Brain microvascular endothelial cell (primary cell): ENCODE results near the gene POU5F1.
"Not testable (repeated sequence)": the region's sequence is repeated elsewhere in the genome, so short reads cannot be mapped to it uniquely, and the experiment has no call there.

Experiments
- DNase-seq: peaks from one replicate; pipeline ENCODE4 v3.0.0-alpha.2; 2020
- H3K27ac ChIP-seq: fragments of 250-450 bp; sonication (Bioruptor Pico); 2 replicates; pipeline ENCODE4 v1.5.1; 2020; ENCODE audit warnings: mild to moderate bottlenecking, moderate library complexity
- H3K27me3 ChIP-seq: fragments of 250-450 bp; sonication (Bioruptor Pico); replicated peaks from 2 replicates; pipeline ENCODE4 v1.5.1; 2020; ENCODE audit warnings: mild to moderate bottlenecking
- H3K36me3 ChIP-seq: fragments of 250-450 bp; sonication (Bioruptor Pico); replicated peaks from 2 replicates; pipeline ENCODE4 v1.5.1; 2020; ENCODE audit warnings: mild to moderate bottlenecking
- H3K4me3 ChIP-seq: 2 replicates; pipeline ENCODE4 v1.5.1; 2011; ENCODE audit warnings: low read depth, mild to moderate bottlenecking, control low read depth, low read length, moderate library complexity
- in situ Hi-C: cut with HindIII; loops from 2 replicates; pipeline ENCODE4 v1.10.0; 2017; ENCODE audit warnings: low sequenced_read_pairs, low pct_ligation_motif_present
- TF ChIP-seq, protein P1 (sequence below): IDR thresholded peaks from 2 replicates; pipeline ENCODE4 v1.5.1; 2011; ENCODE audit warnings: low read depth, mild to moderate bottlenecking, moderate library complexity, low read length, control low read depth, inconsistent platforms; ENCODE audit errors: missing control alignments

POU5F1 gene

DNA sequence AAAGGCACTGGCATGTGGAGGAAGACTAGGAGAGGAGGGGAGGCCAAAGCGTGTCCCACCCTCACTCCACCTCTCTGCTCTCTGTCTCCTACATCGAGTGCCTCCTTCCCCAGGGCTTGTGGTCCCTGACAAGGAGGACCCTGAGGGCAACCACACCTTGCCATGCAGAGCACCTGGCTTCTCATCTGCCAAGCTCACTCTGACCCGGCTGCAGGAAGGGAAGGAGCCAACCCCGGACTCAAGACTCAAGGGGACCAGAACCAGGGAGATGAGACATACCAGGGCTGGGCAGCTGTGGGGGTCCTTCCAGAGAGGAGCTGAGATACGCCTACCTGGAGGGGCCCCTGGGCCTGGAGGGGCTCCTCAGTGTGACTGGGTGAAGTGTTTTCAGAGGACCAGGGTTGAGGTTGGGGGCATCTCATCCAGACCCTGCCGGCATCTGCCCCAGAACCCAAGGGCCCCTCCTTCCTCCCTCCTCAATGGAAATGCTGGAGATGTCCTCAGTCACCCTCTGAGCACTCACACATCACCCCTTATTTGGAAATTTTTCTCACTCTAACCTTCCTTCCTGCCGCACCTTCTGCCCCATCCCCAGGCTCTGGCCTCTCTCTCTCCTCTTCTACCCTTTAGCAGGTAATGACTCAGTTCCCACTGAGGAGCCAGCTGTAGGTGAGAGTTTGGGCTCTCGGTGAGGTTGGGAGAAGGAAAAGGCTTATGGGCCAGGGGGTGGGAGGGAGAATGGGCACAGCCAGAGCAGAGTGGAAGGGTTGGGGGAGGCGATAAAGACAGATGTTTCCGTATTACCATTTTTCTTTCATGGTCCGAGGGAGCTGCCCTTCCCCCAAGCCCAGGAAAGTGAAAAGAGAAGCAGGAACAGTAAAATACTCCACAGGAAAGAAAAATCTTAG, 32.0 kb upstream of the POU5F1 start:
- in situ Hi-C loops: no loop called here
- Histone ChIP-seq H3K27me3 (no peaks in the 10 kb centered on the region), H3K27ac (no peak overlapping the region), H3K4me3 (no peak overlapping the region), H3K36me3 (no peaks in the 10 kb centered on the region)
- TF ChIP-seq, protein P1, sequence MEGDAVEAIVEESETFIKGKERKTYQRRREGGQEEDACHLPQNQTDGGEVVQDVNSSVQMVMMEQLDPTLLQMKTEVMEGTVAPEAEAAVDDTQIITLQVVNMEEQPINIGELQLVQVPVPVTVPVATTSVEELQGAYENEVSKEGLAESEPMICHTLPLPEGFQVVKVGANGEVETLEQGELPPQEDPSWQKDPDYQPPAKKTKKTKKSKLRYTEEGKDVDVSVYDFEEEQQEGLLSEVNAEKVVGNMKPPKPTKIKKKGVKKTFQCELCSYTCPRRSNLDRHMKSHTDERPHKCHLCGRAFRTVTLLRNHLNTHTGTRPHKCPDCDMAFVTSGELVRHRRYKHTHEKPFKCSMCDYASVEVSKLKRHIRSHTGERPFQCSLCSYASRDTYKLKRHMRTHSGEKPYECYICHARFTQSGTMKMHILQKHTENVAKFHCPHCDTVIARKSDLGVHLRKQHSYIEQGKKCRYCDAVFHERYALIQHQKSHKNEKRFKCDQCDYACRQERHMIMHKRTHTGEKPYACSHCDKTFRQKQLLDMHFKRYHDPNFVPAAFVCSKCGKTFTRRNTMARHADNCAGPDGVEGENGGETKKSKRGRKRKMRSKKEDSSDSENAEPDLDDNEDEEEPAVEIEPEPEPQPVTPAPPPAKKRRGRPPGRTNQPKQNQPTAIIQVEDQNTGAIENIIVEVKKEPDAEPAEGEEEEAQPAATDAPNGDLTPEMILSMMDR: no peak
- no peak for DNase-seq

DNA sequence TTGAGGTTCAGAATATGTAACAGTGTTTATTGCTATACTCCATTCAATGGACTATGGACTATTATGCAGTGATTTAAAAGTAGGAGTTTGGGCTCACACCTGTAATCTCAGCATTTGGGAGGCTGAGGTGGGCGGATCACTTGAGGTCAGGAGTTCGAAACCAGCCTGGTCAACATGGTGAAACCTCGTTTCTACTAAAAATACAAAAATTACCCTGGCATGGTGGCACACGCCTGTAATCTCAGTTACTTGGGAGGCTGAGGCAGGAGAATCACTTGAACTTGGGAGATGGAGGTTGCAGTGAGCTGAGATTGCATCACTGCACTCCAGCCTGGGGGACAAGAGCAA, 28.6 kb upstream of the POU5F1 start:
- H3K4me3 ChIP-seq, H3K27me3 ChIP-seq, H3K36me3 ChIP-seq, in situ Hi-C loops, DNase-seq, H3K27ac ChIP-seq: not testable (repeated sequence)

DNA sequence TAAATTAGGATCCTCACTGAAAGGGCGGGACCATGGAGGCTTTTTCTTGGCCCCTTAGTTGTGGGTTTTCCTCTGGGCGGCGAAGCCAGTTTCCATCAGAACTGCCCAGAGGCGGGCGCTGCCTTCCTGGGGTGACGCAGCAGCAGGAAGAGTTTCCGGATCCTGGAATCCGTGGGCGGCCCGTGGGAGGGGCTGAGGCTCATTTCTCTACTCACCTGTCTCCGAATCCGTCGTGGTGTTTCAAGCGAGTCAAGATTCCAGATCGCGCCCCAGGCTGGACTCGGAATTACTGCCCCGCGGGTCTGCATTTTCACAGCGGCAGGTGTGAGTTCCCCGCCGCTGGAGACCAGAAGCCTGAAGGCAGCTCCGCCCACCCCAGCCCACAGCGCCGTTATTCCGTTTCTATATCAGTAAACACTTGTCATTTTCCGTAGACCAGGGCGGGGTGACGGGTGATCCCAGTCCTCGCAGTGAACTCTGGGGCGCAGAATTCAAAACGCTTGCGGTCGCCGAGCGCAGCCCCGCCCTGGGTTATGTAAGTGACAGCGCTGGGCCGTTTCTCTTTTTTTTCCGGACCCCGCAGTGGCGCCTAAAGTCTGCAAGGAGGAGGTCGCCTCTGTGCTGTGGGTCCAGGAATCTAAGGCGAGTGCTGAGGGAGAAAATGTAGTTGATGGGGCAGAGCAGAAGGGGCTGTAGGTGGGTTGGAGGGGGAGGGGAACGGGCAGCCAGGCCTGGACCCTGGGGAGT, 27.2 kb upstream of the POU5F1 start:
- in situ Hi-C loops: no loop called here
- H3K27ac ChIP-seq: peak overlapping the region; percentile 74
- TF ChIP-seq, protein P1: no peak
- peak overlapping the region; percentile 78 for H3K4me3 ChIP-seq
- no peaks in the 10 kb centered on the region for H3K27me3 ChIP-seq
- H3K36me3 ChIP-seq: no peaks in the 10 kb centered on the region
- DNase-seq: peak; percentile 72

DNA sequence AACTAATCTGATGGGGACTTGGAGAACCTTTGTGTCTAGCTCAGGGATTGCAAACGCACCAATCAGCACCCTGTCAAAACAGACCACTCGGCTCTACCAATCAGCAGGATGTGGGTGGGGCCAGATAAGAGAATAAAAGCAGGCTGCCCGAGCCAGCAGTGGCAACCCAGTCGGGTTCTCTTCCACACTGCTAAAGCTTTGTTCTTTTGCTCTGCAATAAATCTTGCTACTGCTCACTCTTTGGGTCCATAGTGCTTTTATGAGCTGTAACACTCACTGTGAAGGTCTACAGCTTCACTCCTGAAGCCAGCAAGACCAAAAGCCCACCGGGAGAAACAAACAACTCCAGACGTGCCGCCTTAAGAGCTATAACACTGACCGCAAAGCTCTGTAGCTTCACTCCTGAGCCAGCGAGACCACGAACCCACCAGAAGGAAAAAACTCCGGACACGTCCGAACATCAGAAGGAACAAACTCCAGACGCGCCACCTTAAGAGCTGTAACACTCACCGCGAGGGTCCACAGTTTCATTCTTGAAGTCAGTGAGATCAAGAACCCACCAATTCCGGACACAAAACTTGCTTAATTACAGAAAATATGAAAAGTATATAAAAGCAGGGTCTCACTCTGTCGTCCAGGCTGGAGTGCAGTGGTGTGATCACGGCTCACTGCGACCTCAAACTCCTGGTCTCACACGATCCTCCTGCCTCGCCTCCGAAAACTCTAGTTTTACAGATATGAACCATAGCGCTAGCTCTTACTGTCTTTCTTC, 26.0 kb upstream of the POU5F1 start:
- H3K27ac ChIP-seq, H3K36me3 ChIP-seq, in situ Hi-C loops, DNase-seq, H3K27me3 ChIP-seq: not testable (repeated sequence)
- H3K4me3 ChIP-seq: peak overlapping the region; percentile 78

DNA sequence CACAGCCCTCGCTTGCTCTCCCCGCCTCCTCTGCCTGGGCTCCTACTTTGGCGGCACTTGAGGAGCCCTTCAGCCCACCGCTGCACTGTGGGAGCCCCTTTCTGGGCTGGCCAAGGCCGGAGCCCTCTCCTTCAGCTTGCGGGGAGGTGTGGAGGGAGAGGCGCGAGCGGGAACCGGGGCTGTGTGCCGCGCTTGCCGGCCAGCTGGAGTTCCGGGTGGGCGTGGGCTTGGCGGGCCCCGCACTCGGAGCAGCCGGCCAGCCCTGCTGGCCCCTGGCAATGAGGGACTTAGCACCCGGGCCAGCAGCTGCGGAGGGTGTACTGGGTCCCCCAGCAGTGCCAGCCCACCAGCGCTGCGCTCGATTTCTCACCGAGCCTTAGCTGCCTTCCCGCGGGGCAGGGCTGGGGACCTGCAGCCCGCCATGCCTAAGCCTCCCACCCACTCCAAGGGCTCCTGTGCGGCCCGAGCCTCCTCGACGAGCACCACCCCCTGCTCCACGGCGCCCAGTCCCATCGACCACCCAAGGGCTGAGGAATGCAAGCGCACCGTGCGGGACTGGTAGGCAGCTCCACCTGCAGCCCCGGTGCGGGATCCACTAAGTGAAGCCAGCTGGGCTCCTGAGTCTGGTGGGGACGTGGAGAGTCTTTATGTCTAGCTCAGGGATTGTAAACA, 25.0 kb upstream of the POU5F1 start:
- H3K36me3 ChIP-seq, H3K4me3 ChIP-seq, H3K27me3 ChIP-seq, in situ Hi-C loops, DNase-seq, H3K27ac ChIP-seq: not testable (repeated sequence)

DNA sequence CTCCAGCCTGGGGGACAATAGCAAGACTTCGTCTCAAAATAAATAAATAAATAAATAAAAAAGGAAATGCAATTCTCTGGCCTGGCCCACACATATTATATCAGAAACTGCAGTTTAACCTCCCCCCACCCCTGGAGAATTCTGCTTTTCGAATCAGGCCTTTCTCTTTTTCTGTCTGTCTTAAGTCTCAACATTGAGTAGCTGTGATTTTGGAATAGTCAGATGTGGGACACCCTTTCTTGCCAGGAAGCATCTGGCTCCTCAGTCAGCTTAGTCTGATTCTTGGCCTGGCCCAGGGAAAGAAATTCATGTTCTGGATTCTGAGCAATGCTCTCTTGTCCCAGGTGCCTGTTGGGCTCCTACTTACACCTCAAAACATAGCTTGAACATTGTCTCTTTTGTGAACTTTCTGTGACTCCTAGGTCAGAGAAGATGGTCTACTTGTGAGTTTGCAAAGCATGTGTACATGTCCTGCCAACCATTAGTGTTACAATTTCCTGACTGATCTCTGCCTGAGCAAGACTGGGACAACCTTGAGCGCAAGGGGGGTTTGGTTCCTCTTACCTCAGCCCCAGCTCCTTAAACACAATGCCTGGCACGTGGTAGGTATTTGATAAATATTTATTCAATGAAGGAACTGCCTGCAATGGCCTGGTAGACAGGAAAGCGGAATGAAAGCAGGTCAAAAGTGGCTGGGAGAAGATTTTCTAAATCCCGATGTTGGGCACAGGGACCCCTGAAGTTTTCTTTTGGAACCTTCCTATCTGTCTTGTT, 23.8 kb upstream of the POU5F1 start:
- no peak overlapping the region for H3K27ac ChIP-seq
- TF ChIP-seq, protein P1: no peak
- no peaks in the 10 kb centered on the region for H3K27me3 ChIP-seq
- H3K36me3 ChIP-seq: no peaks in the 10 kb centered on the region
- H3K4me3 ChIP-seq: no peak overlapping the region
- in situ Hi-C loops: no loop called here
- DNase-seq: no peak
